GM21723 (cell line): Measurements from ENCODE around the gene ANKRD13A.
A peak's percentile ranks its signal among the peaks of the same experiment; 100 is the strongest.
"Not testable (repeated sequence)": the region's sequence is repeated elsewhere in the genome, so short reads cannot be mapped to it uniquely, and the experiment has no call there.

ENCODE experiments used
- ATAC-seq: cut with Tn5 transposase; IDR thresholded peaks from one replicate; pipeline ENCODE4 v1.9.1; 2021; ENCODE audit warnings: mild to moderate bottlenecking, moderate library complexity; ENCODE audit not compliant: unreplicated experiment

The ANKRD13A gene

DNA sequence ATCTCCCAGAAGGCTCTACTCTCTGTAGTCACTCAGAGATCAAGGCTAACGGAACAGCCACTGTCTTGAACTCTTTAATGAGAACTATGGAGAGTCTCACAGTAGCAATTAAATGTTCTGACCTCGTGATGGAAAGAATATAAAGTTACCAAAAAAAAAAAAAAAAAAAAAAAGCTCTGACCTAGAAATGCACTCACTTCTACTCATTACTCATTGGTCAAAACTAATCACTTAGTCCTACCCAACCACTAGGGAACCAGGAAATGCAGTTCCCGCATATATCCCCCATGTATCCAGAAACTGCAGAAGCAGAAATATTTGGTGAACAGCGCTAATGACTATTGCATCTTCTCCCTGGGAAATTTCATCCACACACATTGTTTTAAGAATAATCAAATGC, 78.6 kb downstream of the ANKRD13A start:
- ATAC-seq: no peak

DNA sequence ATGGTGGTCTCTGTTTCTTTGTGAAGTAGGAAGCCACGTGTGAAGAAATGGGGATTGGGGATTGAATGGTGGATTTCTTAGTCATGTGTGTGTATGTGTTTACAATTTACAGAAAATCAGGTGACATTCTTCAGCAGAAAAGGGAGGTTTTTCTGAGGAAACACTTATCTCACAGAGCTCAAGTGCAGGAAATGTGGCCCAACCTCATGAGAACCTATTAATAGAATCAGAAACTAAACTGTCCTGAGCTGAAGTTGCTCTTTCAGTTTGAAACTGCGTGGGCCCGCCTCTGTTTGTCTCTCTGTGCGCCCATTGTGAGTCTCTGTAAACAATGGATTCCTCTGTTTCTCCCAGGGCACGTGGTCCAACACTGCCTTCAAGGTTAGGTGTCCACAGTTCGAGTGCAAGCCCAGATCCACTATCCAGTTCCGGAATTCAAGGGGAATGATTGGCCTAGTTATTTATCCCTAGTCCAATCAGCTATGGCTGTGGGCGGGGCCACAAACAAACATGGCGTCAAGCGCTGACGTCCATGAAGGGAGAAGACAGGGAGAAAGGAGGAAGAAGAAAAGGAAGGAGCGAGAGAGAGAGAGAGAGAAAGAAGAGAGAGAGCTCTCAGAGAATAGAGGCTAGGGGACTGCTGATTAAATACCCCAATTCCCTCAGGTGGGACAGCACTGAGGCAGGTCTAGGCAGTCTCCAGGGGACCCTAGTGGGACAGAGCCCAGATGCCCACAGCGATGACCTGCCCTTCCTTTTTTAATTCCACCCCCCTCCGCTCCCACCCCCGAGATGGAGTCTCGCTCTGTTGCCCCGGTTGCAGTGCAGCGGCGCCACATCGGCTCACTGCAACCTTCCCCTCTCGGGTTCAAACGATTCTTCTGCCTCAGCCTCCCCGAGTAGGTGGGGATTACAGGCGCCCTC, 80.5 kb downstream of the ANKRD13A start:
- peak; percentile 88 for ATAC-seq

DNA sequence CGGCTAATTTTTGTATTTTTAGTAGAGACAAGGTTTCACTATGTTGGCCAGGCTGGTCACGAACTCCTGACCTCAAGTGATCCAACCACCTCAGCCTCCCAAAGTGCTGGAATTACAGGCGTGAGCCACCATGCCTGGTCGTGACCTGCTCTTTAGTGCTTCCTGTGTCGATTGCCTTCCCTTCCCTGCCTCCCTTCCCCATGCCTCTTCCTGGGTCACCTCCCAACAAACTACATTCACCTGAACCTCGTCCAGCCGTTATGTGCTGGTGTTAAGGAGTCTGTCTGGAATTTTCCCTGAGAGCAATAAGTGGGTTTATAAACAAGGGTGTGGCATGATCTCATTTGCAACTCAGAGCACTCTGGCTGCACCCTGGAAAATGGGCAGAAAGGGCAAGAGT, 81.2 kb downstream of the ANKRD13A start:
- no peak for ATAC-seq

DNA sequence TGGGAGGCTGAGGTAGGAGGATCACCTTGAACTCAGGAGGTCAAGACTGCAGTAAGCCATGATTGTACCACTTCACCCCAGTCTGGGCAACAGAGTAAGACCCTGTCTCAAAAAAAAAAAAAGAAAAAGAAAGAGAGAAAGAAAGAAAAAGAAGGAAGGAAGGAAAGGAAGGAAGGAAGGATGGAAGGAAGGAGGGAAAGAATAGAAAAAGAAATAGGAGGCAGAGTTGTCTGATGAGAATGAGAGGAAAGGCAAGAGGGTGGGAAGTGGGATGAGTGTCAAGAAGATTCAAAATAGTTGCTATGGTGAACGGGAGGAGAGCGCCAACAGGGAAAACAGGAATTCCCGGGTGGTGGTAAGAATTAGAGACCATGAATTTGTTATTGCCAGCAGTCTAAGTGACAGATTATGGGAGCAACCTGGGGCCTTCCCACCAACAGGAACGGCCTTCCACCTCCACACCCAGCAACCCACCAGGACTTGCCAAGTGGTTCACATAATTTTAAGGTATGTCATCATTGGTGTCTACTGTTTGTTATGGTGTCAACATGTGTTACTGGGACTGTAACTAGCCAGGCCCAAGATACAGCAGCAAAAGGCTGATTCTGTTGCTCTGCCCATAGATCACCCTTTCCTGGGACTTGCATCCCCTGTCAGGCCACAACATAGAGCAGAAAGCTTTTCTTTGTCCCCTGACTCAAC, 85.2 kb downstream of the ANKRD13A start:
- ATAC-seq: no peak

DNA sequence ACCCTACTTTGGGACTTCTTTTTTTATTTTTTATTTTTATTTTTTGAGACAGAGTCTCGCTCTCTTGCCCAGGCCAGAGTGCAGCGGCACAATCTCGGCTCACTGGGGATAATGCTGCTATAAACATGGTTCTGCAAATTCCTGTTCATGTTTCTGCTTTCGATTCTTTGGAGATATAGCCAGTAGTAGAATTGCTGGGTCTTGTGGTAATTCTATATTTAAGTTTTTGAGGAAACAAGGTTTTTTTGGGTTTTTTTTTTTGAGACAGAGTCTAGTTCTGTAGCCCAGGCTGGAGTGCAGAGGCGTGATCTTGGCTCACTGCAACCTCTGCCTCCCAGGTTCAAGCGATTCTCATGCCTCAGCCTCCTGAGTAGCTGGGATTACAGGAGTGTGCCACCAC, 89.0 kb downstream of the ANKRD13A start:
- not testable (repeated sequence) for ATAC-seq

DNA sequence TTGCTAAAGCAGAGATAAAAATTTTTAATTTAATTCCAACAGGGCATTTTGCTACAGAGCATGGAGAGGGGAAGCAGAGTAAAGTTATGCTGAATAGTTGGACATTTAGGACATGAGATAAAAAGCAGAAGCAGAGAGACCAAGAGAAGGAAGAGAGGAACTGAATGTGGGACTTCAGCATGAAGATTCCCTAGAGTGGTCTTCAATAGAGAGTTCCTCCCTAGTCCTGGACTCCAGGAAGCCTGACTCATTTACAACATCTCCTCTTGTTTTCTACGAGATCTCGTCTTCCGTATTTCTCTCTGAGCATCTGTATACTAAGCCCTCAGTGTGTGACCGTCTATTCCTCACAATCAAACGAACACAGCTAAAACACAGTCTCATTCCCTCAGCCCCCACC, 89.7 kb downstream of the ANKRD13A start:
- ATAC-seq: no peak
